Measurements from ENCODE around the gene KLF15. TPM values are rescaled to one million over a fixed set of nuclear protein-coding genes. Genes with fewer than 3 reads are reported as not detected.

The KLF15 gene
- total and polyA plus RNA-seq, 2 experiments from 2014 or later: 1.8 to 16.7 TPM

- DNase-seq (ENCODE audit: low spot score): no peak
Measured at GRCh38 chr3:126340943-126341754, 16.1 kb downstream of the KLF15 start.

GRCh38 chr3:126340596-126340942, 16.6 kb downstream of the KLF15 start:
- Histone ChIP-seq H3K4me2 (no peak overlapping the region), H3K4me3 (no peak overlapping the region), H3K9me2 (replicated peaks; ENCODE audit: insufficient read depth) (no peaks in the 10 kb centered on the region), H3K27me3 (no peaks in the 10 kb centered on the region), H3K27ac (no peak overlapping the region), H3K9me3 (ENCODE audit: low read depth) (no peaks in the 10 kb centered on the region), H4K20me1 (ENCODE audit: insufficient read depth, poor library complexity, severe bottlenecking) (no peaks in the 10 kb centered on the region), H3K4me1 (ENCODE audit: insufficient read depth) (peaks cover 2% of the 10 kb centered on the region), H2AFZ (no peak overlapping the region), H3K79me2 (no peaks in the 10 kb centered on the region), H3K36me3 (replicated peaks; ENCODE audit: insufficient read depth, low read depth) (no peaks in the 10 kb centered on the region)
- no peak for TF ChIP-seq EZH2phosphoT487 (IDR thresholded peaks at IDR 0.05; ENCODE audit: low read depth, severe bottlenecking, unreplicated experiment)
- no peak for TF ChIP-seq EZH2 (IDR thresholded peaks at IDR 0.05; ENCODE audit: borderline replicate concordance)
- no peak for TF ChIP-seq CTCF (IDR thresholded peaks at IDR 0.05; ENCODE audit: poor library complexity)
- WGBS (ENCODE audit: low lambda C conversion rate, missing lambda C conversion rate): 82% methylated on average over 3 of the region's 3 CpGs
- no peak for DNase-seq (ENCODE audit: low spot score)

More at GRCh38 chr3:126340943-126341754, 16.1 kb downstream of the KLF15 start:
- Histone ChIP-seq H3K79me2 (no peaks in the 10 kb centered on the region), H3K36me3 (replicated peaks; ENCODE audit: insufficient read depth, low read depth) (no peaks in the 10 kb centered on the region), H3K27ac (no peak overlapping the region), H3K9me3 (ENCODE audit: low read depth) (no peaks in the 10 kb centered on the region), H3K4me3 (no peak overlapping the region), H2AFZ (no peak overlapping the region), H3K9me2 (replicated peaks; ENCODE audit: insufficient read depth) (no peaks in the 10 kb centered on the region), H4K20me1 (ENCODE audit: insufficient read depth, poor library complexity, severe bottlenecking) (no peaks in the 10 kb centered on the region), H3K4me2 (no peak overlapping the region), H3K27me3 (no peaks in the 10 kb centered on the region), H3K4me1 (ENCODE audit: insufficient read depth) (peaks cover 2% of the 10 kb centered on the region)
- 86% methylated on average over 19 of the region's 19 CpGs for WGBS (ENCODE audit: low lambda C conversion rate, missing lambda C conversion rate)
- TF ChIP-seq CTCF (IDR thresholded peaks at IDR 0.05; ENCODE audit: poor library complexity) (no peak), EZH2 (IDR thresholded peaks at IDR 0.05; ENCODE audit: borderline replicate concordance) (no peak), EZH2phosphoT487 (IDR thresholded peaks at IDR 0.05; ENCODE audit: low read depth, severe bottlenecking, unreplicated experiment) (no peak)

GRCh38 chr3:126340081-126340511, 17.1 kb downstream of the KLF15 start:
- Histone ChIP-seq H3K79me2 (no peaks in the 10 kb centered on the region), H3K27ac (no peak overlapping the region), H3K4me2 (no peak overlapping the region), H3K9me2 (replicated peaks; ENCODE audit: insufficient read depth) (no peaks in the 10 kb centered on the region), H3K4me1 (ENCODE audit: insufficient read depth) (peaks cover 2% of the 10 kb centered on the region), H4K20me1 (ENCODE audit: insufficient read depth, poor library complexity, severe bottlenecking) (no peaks in the 10 kb centered on the region), H3K4me3 (no peak overlapping the region), H3K9me3 (ENCODE audit: low read depth) (no peaks in the 10 kb centered on the region), H2AFZ (no peak overlapping the region), H3K36me3 (replicated peaks; ENCODE audit: insufficient read depth, low read depth) (no peaks in the 10 kb centered on the region), H3K27me3 (no peaks in the 10 kb centered on the region)
- no peak for TF ChIP-seq EZH2 (IDR thresholded peaks at IDR 0.05; ENCODE audit: borderline replicate concordance)
- no peak for TF ChIP-seq EZH2phosphoT487 (IDR thresholded peaks at IDR 0.05; ENCODE audit: low read depth, severe bottlenecking, unreplicated experiment)
- TF ChIP-seq CTCF (IDR thresholded peaks at IDR 0.05; ENCODE audit: poor library complexity): no peak
- DNase-seq (ENCODE audit: low spot score): no peak
- 83% methylated on average over 3 of the region's 4 CpGs for WGBS (ENCODE audit: low lambda C conversion rate, missing lambda C conversion rate)

All from hepatocyte (in vitro differentiated cells).